Measurements from ENCODE around the gene ING1. TPM values are rescaled to one million over a fixed set of nuclear protein-coding genes. Genes with fewer than 3 reads are reported as not detected.
"Not testable (repeated sequence)": the region's sequence is repeated elsewhere in the genome, so short reads cannot be mapped to it uniquely, and the experiment has no call there.

Gene ING1
- total and polyA plus RNA-seq, 2 of the 4 experiments (the other 2 are of a cell fraction), result 9.1 to 13.5 TPM

- H2AFZ ChIP-seq (replicated peaks; ENCODE audit: low read length, poor library complexity); H3K27ac ChIP-seq (ENCODE audit: insufficient read depth, low read length); H3K23ac ChIP-seq (ENCODE audit: low read depth, low read length); ATAC-seq (ENCODE audit: low read depth); H2AK5ac ChIP-seq (ENCODE audit: low read depth, low read length); H3K4me3 ChIP-seq (ENCODE audit: insufficient read depth, low read depth, low read length); DNase-seq; CTCF ChIA-PET; H4K8ac ChIP-seq (ENCODE audit: low read depth in 2 of 2, low read length in 2 of 2); H3K18ac ChIP-seq (ENCODE audit: low read depth, low read length); H3K4ac ChIP-seq (ENCODE audit: low read depth, low read length); H2AK9ac ChIP-seq (replicated peaks; ENCODE audit: low read depth, low read length, poor library complexity); H3K9me3 ChIP-seq (ENCODE audit: control insufficient read depth, insufficient read depth, low read length); H3K14ac ChIP-seq (replicated peaks; ENCODE audit: low read depth, low read length); H3K4me2 ChIP-seq (ENCODE audit: low read depth, low read length); H3K56ac ChIP-seq (ENCODE audit: extremely low read depth, insufficient read depth, low read length); H3K27me3 ChIP-seq (ENCODE audit: control insufficient read depth, insufficient read depth, low read length); H2BK20ac ChIP-seq (ENCODE audit: low read depth, low read length); BruUV-seq (replicated peaks); H2BK120ac ChIP-seq (ENCODE audit: low read depth, low read length); H4K91ac ChIP-seq (ENCODE audit: insufficient read depth, low read depth, low read length); H2BK5ac ChIP-seq (ENCODE audit: low read depth, low read length, poor library complexity, severe bottlenecking); in situ Hi-C loops (cut with MboI; ENCODE audit: low sequenced_read_pairs); H3K9ac ChIP-seq (ENCODE audit: low read depth, low read length); dilution Hi-C loops (cut with HindIII; ENCODE audit: low sequenced_read_pairs, unreplicated experiment); intact Hi-C loops (cut with micrococcal nuclease); H2BK15ac ChIP-seq (ENCODE audit: low read depth, low read length); H4K5ac ChIP-seq (ENCODE audit: low read depth, low read length): not testable (repeated sequence)
- H3K4me1 ChIP-seq (ENCODE audit: control insufficient read depth, insufficient read depth, low read length), result peaks cover 15% of the 10 kb centered on the region
- H4K20me1 ChIP-seq (ENCODE audit: insufficient read depth, low read length), result peaks cover 13% of the 10 kb centered on the region
- POLR2A ChIA-PET (ENCODE audit: unreplicated experiment), result interaction anchor here (0.7 kb wide), 1 partner anchor 107 kb away, joined by 5 read pairs; no protein-coding TSS in a partner anchor
- WGBS, 2 experiments (ENCODE audit: extremely low coverage in 2 of 2, insufficient read length in 1 of 2), result 100% methylated on average over 2 of the region's 7 CpGs; no CpG with 5 or more reads in 1 of the 2 experiments
- H3K36me3 ChIP-seq (ENCODE audit: control insufficient read depth, insufficient read depth, low read length), result peaks cover 37% of the 10 kb centered on the region
- H3K79me1 ChIP-seq (ENCODE audit: low read depth in 1 of 2, low read length in 2 of 2), result peaks cover 57 to 84% of the 10 kb centered on the region in 2 experiments
- H3K9me1 ChIP-seq (ENCODE audit: insufficient read depth, low read length), result peaks cover 10% of the 10 kb centered on the region
These were observed 12.4 kb upstream of the ING1 start for GRCh38 chr13:110701061-110701460.

Measured in IMR-90 (cell line).